GM20000 (cell line): Measurements from ENCODE around the gene RASAL2.

Experiments
- DNase-seq: peaks from one replicate; pipeline ENCODE4 v3.0.0; 2012; ENCODE audit warnings: low spot score
- CTCF ChIP-seq: IDR thresholded peaks from 2 replicates; pipeline ENCODE4 v1.5.1; 2012; ENCODE audit warnings: mild to moderate bottlenecking, control low read depth; ENCODE audit errors: extremely low read depth, missing control alignments

RASAL2 gene

DNA sequence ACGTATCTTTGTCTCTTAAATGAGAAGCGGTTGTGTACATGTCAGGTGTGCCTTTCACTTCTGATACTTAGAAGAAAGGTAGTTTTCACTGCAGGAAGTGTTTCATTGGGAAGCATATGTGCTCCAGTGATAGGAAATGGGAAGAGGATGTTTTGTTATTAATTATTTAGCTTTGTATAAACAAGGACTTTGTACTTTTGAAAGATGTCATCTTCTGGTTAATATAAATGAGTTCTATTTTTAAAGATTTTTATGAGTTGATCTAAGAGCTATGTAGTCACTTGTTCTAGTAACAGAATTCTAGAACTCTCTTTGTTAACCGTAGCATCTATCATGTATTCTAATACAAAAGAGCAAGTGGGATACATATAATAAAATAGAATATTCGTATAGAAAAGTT lies 130.5 kb downstream of the RASAL2 start:
- TF ChIP-seq CTCF = no peak
- DNase-seq = no peak

DNA sequence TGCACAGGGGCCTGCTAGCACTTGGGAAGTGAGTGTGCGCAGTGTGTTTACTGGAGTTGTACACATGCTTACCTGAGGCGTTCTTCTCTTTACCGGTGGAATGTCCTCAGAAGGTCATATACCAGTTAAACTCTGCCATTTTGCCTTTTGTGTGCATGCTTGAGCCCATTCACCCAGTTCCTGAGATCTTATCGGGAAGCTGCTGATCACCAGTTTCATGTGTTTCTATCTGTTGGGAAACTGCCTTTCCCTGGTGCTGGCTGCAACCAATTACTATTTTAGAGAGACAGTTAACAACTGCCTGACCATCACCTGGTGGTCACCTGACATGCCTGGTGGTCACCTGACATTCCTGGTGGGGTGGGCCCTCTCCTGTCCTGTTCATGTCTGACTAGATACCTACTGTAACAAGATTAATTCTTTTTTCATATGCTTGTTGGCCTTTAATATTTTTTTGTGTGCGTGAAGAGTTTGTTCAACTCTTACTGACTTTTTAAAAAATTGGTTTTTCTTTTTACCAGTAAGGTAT lies 137.0 kb downstream of the RASAL2 start:
- no peak for DNase-seq
- no peak for TF ChIP-seq CTCF

DNA sequence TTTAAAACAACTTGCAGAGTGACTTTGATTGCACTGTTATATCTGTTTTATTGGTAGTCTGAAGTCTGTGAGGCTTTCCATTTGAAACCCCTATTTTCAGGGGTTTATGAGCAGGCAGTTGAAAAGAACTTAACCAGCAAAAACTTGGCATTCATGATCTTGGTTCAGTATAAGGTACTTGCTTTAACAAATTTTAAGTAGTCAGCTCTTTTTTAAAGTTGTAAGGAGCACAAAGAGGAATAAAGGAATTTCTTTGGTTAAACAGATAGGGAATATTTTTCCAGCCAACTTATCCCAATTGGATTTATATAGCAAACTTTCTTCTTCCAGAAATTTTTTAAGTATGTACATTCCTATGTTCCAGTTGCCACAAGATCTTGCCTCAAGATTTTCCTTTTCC lies 138.2 kb downstream of the RASAL2 start:
- no peak for TF ChIP-seq CTCF
- no peak for DNase-seq

DNA sequence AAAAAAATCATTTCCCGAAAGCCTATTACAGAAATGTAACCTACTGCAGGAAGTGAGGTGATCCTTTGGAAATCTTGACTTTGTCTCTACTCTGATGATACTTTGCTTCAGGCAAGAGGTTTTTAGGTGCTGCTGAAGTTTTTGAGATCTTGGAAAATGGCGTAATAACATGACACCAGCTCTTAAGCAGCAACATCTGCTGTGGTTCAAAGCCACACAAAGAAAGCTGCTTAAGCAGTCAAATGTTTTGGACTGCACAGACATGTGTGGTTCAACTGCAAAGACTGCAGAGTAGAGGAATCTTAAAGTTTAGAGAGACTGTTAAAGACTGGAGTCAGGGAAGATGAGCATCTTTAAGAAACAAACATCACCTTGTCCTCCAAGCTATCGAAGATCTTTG lies 139.0 kb downstream of the RASAL2 start:
- TF ChIP-seq CTCF = no peak
- no peak for DNase-seq

DNA sequence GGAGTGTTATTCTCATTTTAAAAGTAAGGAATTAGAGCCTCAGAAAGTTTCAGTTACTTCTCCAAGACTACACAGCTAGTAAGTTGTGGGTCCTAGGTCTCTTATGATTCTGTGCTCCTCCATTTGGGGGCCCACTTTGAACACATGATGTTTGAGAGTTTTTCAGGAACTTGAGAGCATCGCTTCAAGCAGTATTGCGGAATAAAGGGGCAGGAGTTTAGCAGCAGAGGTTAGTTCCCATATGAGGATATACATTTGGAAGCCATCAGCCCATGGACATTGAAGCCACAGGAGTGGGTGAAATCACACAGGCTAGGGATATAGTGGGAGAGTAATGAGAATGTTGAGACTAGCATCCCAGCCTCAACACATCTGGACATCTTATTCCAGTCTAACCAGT lies 143.2 kb downstream of the RASAL2 start:
- no peak for DNase-seq
- no peak for TF ChIP-seq CTCF

DNA sequence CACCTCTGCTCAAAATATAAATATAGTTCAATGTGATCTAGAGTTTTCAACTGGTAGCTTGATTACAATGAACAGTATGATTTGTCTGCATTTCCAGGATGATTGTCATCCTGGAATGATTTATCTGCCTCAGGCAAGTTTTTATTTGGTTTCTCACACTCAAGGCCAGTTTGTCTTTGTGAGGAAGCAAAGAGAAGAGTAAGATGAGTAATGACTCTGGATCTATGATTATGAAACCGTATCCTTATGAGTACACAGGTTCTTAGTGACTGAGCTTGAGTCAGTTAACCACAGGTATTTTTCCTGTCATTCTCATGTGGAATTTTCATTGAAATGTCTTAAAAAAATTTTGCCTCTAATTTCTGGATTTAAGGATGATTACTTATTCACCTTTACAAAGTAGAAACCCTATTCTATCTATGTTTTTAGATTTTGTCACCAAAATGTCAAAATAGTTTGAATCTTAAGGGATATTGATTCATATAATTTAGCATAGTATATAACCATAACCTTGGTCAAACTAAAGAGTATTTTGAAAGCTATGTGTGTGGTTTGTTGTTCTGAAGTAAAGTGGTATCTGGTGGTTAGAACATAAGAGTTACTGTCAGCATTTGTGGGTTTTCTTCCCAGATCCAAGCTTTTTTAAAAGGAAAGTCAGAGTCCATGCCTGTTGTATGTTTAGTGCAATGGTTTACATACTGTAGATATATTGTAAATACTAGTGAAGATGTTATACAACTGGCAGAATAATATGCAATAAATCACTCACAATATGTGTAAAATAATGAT lies 145.0 kb downstream of the RASAL2 start:
- no peak for DNase-seq
- no peak for TF ChIP-seq CTCF

DNA sequence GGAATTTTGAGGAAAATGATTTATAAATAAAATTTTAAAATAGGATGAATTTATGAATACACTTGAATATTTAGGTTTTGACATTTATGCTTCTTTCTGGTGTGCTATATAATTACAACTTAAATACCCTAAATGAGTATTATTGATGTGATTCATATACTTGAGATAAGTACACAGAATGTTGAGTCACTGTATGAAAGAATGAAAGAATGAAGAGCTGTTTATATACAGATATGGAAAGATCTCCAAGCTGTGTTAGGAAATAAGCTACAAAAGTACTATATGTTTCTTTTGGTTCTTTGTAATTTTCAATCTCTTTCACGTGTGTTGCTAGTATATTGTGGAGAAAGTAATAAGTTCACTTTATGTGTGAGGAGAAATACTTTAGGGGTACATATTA lies 147.2 kb downstream of the RASAL2 start:
- DNase-seq = no peak

More for the DNA sequence above, 147.2 kb downstream of the RASAL2 start:
- no peak for TF ChIP-seq CTCF
